Hepatocyte (in vitro differentiated cells): Measurements from ENCODE around the gene WDR86. TPM values are rescaled to one million over a fixed set of nuclear protein-coding genes. Genes with fewer than 3 reads are reported as not detected.

Experiments used
- DNase-seq: peaks from one replicate; pipeline ENCODE4 v3.0.0-alpha.2; 2016; ENCODE audit warnings: low spot score
- H2AFZ ChIP-seq: fragments of 200-600 bp; sonication (generic); 2 replicates; pipeline ENCODE4 v1.6.0; 2016; ENCODE audit warnings: antibody characterized with exemption, mild to moderate bottlenecking
- H3K27ac ChIP-seq: fragments of 200-600 bp; sonication (generic); 2 replicates; pipeline ENCODE4 v1.5.1; 2016; ENCODE audit warnings: mild to moderate bottlenecking
- H3K27me3 ChIP-seq: fragments of 200-600 bp; sonication (generic); 2 replicates; pipeline ENCODE4 v1.6.1; 2016
- H3K36me3 ChIP-seq: fragments of 200-600 bp; sonication (generic); replicated peaks from 2 replicates; pipeline ENCODE4 v1.5.1; 2016; ENCODE audit warnings: low read depth; ENCODE audit not compliant: insufficient read depth
- H3K4me1 ChIP-seq: fragments of 200-600 bp; sonication (generic); 2 replicates; pipeline ENCODE4 v1.5.1; 2016; ENCODE audit warnings: mild to moderate bottlenecking, moderate library complexity; ENCODE audit not compliant: insufficient read depth
- H3K4me2 ChIP-seq: fragments of 200-600 bp; sonication (generic); 2 replicates; pipeline ENCODE4 v1.6.0; 2016
- H3K4me3 ChIP-seq: fragments of 200-600 bp; sonication (generic); 2 replicates; pipeline ENCODE4 v1.5.1; 2016; ENCODE audit warnings: mild to moderate bottlenecking
- H3K79me2 ChIP-seq: fragments of 200-600 bp; sonication (generic); 2 replicates; pipeline ENCODE4 v1.6.0; 2017; ENCODE audit warnings: mild to moderate bottlenecking
- H3K9me2 ChIP-seq: fragments of 200-600 bp; sonication (generic); replicated peaks from 2 replicates; pipeline ENCODE4 v1.6.0; 2017; ENCODE audit warnings: mild to moderate bottlenecking; ENCODE audit not compliant: insufficient read depth
- H3K9me3 ChIP-seq: fragments of 200-600 bp; sonication (generic); 2 replicates; pipeline ENCODE4 v1.5.1; 2016; ENCODE audit warnings: low read depth, mild to moderate bottlenecking
- H4K20me1 ChIP-seq: fragments of 200-600 bp; sonication (generic); 2 replicates; pipeline ENCODE4 v1.6.0; 2016; ENCODE audit warnings: mild to moderate bottlenecking; ENCODE audit not compliant: insufficient read depth, poor library complexity, severe bottlenecking
- EZH2 ChIP-seq: fragments of 200-600 bp; sonication (generic); IDR thresholded peaks from 2 replicates; pipeline ENCODE4 v1.6.1; 2016; ENCODE audit warnings: antibody characterized with exemption, mild to moderate bottlenecking, borderline replicate concordance
- EZH2phosphoT487 ChIP-seq: fragments of 200-600 bp; sonication (generic); IDR thresholded peaks from one replicate; pipeline ENCODE4 v1.6.1; 2018; ENCODE audit warnings: antibody characterized with exemption, mild to moderate bottlenecking, low read depth, moderate library complexity; ENCODE audit not compliant: unreplicated experiment, severe bottlenecking
- WGBS: methylation state at CpG from one replicate; pipeline ENCODE4 v1.1.6; 2016; ENCODE audit warnings: low lambda C conversion rate; ENCODE audit errors: missing lambda C conversion rate; 5-methylcytosine and 5-hydroxymethylcytosine counted together
- polyA plus RNA-seq: library from polyadenylated mRNA; unstranded; fragments of >200 nt; fragmentation: Nextera tagmentation; extraction: Ambion mirVana; gene quantifications from 2 replicates; pipeline ENCODE4 v1.2.1, GENCODE V29; 2016
- total RNA-seq: library from RNA; depleted of rRNA; stranded (reverse); fragments of >200 nt; gene quantifications from 2 replicates; pipeline ENCODE4 v1.2.3, GENCODE V29; 2014
- TF ChIP-seq, protein P1 (sequence below): fragments of 200-600 bp; sonication (generic); IDR thresholded peaks from 2 replicates; pipeline ENCODE4 v1.5.1; 2016; ENCODE audit warnings: antibody characterized with exemption, mild to moderate bottlenecking; ENCODE audit not compliant: poor library complexity

The WDR86 gene
- total and polyA plus RNA-seq, 2 experiments from 2014 or later = 10.6 to 12.4 TPM

DNA sequence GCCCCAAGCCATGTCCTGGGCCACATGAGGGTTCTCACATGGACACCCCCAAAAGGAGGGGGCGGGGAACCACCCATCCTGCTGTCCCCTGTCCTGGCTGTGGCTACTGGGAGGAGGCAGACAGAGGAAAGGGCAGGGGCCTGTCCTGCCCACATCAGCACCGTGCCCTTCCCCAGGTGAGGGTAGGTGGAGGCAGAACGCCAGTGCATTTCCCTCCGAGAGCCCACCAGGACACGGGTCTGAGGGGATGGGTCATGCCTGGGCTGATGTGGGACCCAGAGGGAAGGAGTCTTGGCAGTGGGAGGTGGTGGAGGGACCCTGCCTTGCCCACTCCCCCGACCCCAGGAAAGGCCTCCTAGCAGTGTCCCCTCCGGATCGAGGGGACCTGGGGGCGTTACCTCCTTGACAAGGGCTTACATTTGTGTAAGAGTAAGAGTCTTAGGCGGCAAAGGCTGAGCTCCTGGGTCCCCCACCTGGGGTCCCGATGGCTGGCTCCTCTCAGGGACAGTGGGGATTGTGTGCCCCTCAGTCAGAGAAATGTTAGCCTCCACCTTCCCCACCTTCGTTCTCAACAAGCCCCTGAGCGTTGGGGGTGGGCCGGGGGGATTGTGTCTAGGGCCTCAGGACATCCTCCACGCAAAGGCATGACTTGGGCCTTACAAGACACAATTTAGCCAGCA is 24.0 kb upstream of the WDR86 start:
- Histone ChIP-seq H3K27ac (no peak overlapping the region), H3K4me3 (no peak overlapping the region), H3K36me3 (no peaks in the 10 kb centered on the region), H3K27me3 (no peaks in the 10 kb centered on the region), H4K20me1 (no peaks in the 10 kb centered on the region), H3K79me2 (no peaks in the 10 kb centered on the region), H3K9me3 (no peaks in the 10 kb centered on the region), H3K4me1 (peaks cover 11% of the 10 kb centered on the region), H3K9me2 (no peaks in the 10 kb centered on the region), H2AFZ (no peak overlapping the region), H3K4me2 (no peak overlapping the region)
- DNase-seq = no peak
- WGBS = 94% methylated on average over 15 of the region's 15 CpGs
- no peak for TF ChIP-seq EZH2
- TF ChIP-seq, protein P1, sequence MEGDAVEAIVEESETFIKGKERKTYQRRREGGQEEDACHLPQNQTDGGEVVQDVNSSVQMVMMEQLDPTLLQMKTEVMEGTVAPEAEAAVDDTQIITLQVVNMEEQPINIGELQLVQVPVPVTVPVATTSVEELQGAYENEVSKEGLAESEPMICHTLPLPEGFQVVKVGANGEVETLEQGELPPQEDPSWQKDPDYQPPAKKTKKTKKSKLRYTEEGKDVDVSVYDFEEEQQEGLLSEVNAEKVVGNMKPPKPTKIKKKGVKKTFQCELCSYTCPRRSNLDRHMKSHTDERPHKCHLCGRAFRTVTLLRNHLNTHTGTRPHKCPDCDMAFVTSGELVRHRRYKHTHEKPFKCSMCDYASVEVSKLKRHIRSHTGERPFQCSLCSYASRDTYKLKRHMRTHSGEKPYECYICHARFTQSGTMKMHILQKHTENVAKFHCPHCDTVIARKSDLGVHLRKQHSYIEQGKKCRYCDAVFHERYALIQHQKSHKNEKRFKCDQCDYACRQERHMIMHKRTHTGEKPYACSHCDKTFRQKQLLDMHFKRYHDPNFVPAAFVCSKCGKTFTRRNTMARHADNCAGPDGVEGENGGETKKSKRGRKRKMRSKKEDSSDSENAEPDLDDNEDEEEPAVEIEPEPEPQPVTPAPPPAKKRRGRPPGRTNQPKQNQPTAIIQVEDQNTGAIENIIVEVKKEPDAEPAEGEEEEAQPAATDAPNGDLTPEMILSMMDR = no peak
- TF ChIP-seq EZH2phosphoT487 = no peak

DNA sequence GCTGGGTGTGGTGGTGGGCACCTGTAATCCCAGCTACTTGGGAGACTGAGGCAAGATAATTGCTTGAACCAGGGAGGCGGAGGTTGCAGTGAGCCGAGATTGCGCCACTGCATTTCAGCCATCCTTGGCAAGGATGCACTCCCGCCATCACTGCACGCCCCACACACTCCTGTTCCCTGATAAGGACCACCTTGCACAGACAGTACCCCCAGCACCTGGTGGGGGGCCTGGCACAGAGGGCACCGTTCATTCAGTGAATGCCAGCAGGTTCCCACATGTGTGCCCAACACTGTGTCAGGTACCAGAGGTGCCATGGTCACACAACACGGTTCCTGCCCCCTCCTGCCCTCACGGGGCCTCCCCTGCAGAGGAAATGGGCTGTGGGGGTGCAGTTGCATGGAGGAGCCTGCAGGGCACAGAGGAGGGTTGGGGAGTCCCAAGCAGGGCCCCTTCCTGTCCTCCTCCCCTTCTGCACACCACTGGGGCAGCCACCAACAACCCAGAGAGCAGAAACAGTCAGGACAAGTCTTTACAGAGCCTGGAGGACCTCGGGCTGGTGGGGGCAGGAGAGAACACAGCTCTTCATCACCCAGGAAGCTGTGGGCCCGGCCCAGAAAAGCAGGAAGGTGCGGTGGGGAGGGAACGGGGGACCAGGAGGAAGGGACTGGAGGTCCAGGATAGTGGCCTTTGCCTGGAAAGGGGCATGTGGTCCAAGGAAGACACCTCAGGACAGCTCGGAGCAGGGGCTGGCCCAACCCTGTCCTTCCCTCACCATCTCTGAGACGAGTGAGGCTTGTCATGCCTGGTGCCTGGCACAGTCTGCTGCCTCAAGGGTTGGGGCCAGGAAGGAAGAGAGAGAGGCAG is 23.1 kb upstream of the WDR86 start:
- no peak overlapping the region for H3K4me2 ChIP-seq
- H3K4me1 ChIP-seq = peaks cover 20% of the 10 kb centered on the region
- DNase-seq = no peak
- H3K79me2 ChIP-seq = no peaks in the 10 kb centered on the region
- no peak overlapping the region for H3K27ac ChIP-seq
- no peaks in the 10 kb centered on the region for H3K36me3 ChIP-seq
- H3K27me3 ChIP-seq = no peaks in the 10 kb centered on the region
- H3K4me3 ChIP-seq = no peak overlapping the region
- H3K9me2 ChIP-seq = no peaks in the 10 kb centered on the region
- 88% methylated on average over 14 of the region's 14 CpGs for WGBS
- no peak for TF ChIP-seq EZH2
- no peak for TF ChIP-seq EZH2phosphoT487
- TF ChIP-seq, protein P1 = no peak
- no peak overlapping the region for H2AFZ ChIP-seq
- H3K9me3 ChIP-seq = no peaks in the 10 kb centered on the region
- no peaks in the 10 kb centered on the region for H4K20me1 ChIP-seq

DNA sequence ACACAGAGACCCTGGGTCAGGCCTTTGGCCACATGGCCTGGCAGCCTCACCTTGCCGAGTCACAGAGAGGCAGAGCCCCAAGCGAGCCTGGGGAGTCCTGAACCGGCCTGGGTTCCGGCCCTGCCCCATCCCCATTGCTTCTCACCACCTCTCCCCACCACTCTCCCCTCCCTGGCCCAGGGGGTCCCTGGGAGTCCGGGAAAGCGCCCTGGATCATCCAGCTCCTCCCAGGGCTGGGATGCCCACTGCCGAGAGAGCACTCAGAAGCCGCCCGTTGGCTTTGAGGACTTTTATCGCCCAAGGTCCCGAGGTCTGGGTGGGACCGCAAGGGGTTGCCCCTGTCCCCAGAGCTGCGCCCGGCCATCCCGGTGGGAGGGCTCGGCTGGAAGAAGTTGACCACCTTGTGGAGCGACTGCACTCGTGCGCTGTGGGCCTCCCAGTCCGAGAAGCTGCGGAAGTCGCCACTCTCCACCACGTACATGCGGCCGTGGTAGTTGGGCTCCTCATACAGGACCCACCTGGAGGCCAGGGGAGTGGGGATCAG is 22.0 kb upstream of the WDR86 start:
- no peaks in the 10 kb centered on the region for H3K79me2 ChIP-seq
- DNase-seq = no peak
- TF ChIP-seq EZH2 (no peak), EZH2phosphoT487 (no peak)
- TF ChIP-seq, protein P1 = no peak
- H3K4me1 ChIP-seq = peaks cover 23% of the 10 kb centered on the region
- H3K27me3 ChIP-seq = no peaks in the 10 kb centered on the region
- no peaks in the 10 kb centered on the region for H3K36me3 ChIP-seq
- H3K9me3 ChIP-seq = no peaks in the 10 kb centered on the region
- no peak overlapping the region for H3K4me2 ChIP-seq
- WGBS = 98% methylated on average over 23 of the region's 25 CpGs
- H3K9me2 ChIP-seq = no peaks in the 10 kb centered on the region
- no peak overlapping the region for H3K27ac ChIP-seq
- no peak overlapping the region for H2AFZ ChIP-seq
- no peak overlapping the region for H3K4me3 ChIP-seq
- no peaks in the 10 kb centered on the region for H4K20me1 ChIP-seq
